ENCODE results near the gene DNM1.
"Not testable (repeated sequence)": the region's sequence is repeated elsewhere in the genome, so short reads cannot be mapped to it uniquely, and the experiment has no call there.

The DNM1 gene

DNA sequence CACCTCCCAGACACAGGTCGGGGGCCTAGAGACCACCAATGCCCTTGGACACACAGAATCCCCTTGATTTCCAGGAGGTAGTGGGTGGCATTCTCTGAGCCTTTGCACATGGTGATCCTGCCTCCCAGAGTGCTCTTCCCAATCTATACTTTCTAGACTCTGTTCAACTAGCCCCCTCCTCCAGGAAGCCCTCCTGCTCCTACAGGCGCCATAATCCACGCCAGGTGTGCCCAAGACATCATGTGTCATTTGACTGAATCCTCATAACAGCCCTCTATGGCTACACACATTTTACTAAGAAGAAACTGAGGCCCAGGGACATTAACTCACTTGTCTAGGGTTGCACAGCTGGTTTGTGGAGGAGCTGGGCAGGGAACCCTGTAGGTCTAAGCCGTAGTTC is 36.0 kb upstream of the DNM1 start:
- H3K9me3 ChIP-seq (ENCODE audit: control insufficient read depth, insufficient read depth, low read length): no peaks in the 10 kb centered on the region
- no peak overlapping the region for H3K9ac ChIP-seq (ENCODE audit: low read depth, low read length)
- H3K36me3 ChIP-seq (ENCODE audit: insufficient read depth, low read length): no peaks in the 10 kb centered on the region
- no peaks in the 10 kb centered on the region for H3K4me1 ChIP-seq (ENCODE audit: insufficient read depth, low read length)

DNA sequence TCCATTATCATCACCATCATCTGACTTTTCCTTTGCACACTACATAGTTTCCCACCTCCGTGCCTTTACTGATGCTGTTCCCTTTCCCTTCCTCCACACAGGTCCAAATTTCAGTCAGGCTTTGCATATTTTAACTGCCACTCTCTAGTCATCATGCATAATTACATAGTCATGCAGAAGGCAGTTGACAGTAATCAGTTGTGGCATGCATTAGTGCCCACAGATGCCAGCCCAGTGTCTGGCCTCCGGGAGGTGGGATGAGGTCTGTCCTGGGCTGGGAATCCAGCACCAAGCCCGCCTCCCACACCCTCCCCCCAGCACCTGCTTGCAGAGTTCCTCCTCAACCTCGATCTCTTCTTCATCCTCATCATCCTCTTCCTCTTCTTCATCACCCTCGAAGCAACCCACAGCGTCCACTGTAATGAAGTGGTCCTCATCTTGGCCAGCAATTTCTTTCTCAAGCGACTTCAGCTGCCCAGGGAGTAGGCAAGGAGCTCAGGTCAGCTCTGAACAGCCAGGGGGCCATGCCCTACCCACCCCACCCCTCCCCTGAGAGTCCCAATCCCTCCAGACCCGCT is 34.4 kb upstream of the DNM1 start:
- H3K9me3 ChIP-seq (ENCODE audit: control insufficient read depth, insufficient read depth, low read length): no peaks in the 10 kb centered on the region
- no peaks in the 10 kb centered on the region for H3K4me1 ChIP-seq (ENCODE audit: insufficient read depth, low read length)
- H3K36me3 ChIP-seq (ENCODE audit: insufficient read depth, low read length): no peaks in the 10 kb centered on the region
- H3K9ac ChIP-seq (ENCODE audit: low read depth, low read length): no peak overlapping the region

DNA sequence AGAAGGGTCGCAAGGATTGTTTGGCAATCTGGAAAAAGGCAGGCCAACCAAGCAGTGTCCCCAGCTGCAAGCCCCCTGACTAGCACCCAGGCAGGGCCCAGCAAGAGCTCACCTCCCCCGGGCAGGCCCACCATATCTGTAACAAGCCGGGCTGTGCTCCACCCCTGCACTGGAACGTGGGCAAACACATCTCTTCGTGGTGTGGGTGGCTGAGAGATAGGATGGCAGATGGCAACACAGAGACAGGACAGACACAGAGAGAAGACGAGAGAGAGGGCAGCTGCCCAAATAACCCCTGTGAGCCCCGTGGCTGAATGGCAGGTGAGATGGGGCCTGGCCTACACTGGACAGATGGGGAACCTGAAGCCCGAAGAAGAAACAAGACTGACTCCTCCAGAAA is 33.7 kb upstream of the DNM1 start:
- Histone ChIP-seq H3K4me1 (ENCODE audit: insufficient read depth, low read length) (no peaks in the 10 kb centered on the region), H3K9me3 (ENCODE audit: control insufficient read depth, insufficient read depth, low read length) (no peaks in the 10 kb centered on the region), H3K9ac (ENCODE audit: low read depth, low read length) (no peak overlapping the region), H3K36me3 (ENCODE audit: insufficient read depth, low read length) (no peaks in the 10 kb centered on the region)

DNA sequence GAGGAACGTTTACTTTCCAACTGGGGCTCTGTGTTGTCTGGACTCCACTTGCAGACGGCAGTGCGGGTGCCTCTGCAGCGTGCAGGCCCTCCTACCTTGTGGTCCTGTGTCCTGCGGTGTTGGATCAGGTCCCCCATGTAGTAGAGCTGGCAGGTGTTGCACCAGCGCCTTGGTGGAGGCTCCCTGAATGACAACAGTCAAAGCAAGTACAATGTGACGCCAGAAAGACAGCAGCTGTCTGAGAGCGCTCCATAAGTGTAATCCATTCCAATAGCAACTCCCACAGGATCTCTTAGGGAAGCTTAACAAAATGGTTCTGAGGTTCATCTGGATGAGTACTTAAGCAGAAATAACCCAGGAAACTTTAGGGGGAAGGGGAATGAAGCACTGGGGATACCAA is 33.3 kb upstream of the DNM1 start:
- H3K4me1 ChIP-seq (ENCODE audit: insufficient read depth, low read length): no peaks in the 10 kb centered on the region
- no peaks in the 10 kb centered on the region for H3K9me3 ChIP-seq (ENCODE audit: control insufficient read depth, insufficient read depth, low read length)
- no peaks in the 10 kb centered on the region for H3K36me3 ChIP-seq (ENCODE audit: insufficient read depth, low read length)
- no peak overlapping the region for H3K9ac ChIP-seq (ENCODE audit: low read depth, low read length)

DNA sequence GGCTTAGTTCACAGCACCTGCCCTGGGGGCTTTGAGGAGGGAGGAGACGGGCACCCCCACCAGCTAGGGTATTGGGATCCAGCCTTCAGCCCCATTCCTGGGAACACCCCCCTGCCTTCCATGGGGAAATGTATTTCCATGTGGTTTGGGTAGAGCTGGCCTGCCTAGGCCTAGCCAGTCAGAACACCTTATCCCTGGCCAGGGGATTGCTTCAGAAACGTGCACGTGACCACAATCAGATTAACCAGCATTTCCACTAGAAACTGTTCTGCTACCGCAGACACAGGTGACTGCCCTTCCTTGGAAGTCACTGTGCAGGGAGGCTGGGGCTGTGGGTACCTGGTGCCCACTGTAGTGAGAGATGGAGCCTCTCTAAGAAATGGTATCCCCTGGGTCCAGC is 29.1 kb upstream of the DNM1 start:
- peaks cover 12% of the 10 kb centered on the region for H3K36me3 ChIP-seq (ENCODE audit: insufficient read depth, low read length)
- no peaks in the 10 kb centered on the region for H3K4me1 ChIP-seq (ENCODE audit: insufficient read depth, low read length)
- no peaks in the 10 kb centered on the region for H3K9me3 ChIP-seq (ENCODE audit: control insufficient read depth, insufficient read depth, low read length)
- no peak overlapping the region for H3K9ac ChIP-seq (ENCODE audit: low read depth, low read length)

DNA sequence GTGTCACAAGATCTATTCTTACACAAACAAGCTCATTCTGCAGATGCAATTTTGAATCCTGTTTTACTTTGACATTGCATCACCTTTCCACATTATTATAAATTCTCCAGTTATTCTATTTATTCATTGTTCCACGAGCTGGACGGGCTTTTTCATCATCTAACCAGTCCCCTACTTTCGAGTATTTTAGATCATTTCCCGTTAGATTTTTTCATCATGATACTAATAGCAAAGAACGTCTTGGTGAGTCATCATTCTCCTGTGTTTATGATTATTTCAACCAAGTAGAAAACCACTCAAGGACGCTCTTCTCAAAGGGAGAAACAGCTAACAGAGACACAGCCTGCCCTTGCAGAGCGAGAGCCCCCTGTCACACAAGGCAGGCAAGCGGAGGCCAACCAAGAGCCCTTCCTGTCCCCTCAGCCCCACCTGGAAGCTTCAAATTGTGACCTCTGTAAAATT is 28.0 kb upstream of the DNM1 start:
- Histone ChIP-seq H3K4me1 (ENCODE audit: insufficient read depth, low read length) (no peaks in the 10 kb centered on the region), H3K9me3 (ENCODE audit: control insufficient read depth, insufficient read depth, low read length) (no peaks in the 10 kb centered on the region), H3K36me3 (ENCODE audit: insufficient read depth, low read length) (peaks cover 16% of the 10 kb centered on the region), H3K9ac (ENCODE audit: low read depth, low read length) (no peak overlapping the region)

DNA sequence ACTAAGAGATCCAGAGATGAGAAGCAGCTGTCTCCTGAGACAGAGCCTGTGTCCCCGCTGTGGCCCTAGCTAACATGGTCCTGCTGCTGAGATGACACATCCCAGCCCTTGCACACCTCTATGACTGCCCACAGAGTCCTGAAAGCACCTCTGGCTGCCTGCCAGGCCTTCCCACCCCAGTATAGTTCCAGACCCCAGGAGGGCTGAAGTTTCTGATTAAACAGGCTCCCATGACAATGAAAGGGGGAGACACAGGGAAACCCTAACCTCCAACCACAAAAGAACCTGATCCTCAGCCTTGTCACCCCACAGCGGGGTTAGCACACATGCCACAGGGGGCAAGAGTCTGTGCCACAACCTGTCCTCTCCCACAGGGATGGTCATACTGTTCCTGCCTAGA is 27.5 kb upstream of the DNM1 start:
- Histone ChIP-seq H3K9ac (ENCODE audit: low read depth, low read length) (no peak overlapping the region), H3K9me3 (ENCODE audit: control insufficient read depth, insufficient read depth, low read length) (no peaks in the 10 kb centered on the region), H3K36me3 (ENCODE audit: insufficient read depth, low read length) (peaks cover 21% of the 10 kb centered on the region), H3K4me1 (ENCODE audit: insufficient read depth, low read length) (no peaks in the 10 kb centered on the region)

DNA sequence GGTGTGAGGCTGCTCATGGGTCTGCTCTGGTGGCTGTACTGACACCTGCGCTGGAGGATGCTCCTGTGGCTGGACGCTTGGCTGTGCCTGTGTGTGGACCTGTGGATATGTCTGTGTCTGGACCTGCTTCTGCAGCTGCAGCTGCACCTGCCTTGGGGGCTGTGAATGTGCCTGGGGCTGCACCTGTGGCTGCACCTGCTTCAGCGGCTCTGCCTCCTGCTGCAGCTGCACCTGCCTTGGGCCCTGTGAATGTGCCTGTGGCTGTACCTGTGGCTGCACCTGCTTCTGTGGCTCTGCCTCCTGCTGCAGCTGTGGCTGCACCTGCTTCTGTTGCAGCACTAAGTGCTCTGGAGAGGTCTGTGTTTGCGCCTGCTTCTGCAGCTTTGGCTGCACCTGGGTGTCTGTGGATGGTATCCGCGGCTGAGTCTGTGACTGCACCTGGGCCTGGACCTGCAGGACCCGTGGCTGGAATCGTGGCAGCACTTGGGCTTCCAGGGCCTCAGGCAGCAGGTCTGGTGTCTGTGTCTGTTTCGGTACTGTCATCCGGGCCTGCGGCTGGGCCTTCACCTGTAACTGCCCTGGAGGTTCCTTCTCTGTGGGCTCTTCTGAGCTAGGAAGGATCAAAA is 24.3 kb upstream of the DNM1 start:
- no peaks in the 10 kb centered on the region for H3K9me3 ChIP-seq (ENCODE audit: control insufficient read depth, insufficient read depth, low read length)
- H3K4me1 ChIP-seq (ENCODE audit: insufficient read depth, low read length): no peaks in the 10 kb centered on the region
- peaks cover 21% of the 10 kb centered on the region for H3K36me3 ChIP-seq (ENCODE audit: insufficient read depth, low read length)
- no peak overlapping the region for H3K9ac ChIP-seq (ENCODE audit: low read depth, low read length)

DNA sequence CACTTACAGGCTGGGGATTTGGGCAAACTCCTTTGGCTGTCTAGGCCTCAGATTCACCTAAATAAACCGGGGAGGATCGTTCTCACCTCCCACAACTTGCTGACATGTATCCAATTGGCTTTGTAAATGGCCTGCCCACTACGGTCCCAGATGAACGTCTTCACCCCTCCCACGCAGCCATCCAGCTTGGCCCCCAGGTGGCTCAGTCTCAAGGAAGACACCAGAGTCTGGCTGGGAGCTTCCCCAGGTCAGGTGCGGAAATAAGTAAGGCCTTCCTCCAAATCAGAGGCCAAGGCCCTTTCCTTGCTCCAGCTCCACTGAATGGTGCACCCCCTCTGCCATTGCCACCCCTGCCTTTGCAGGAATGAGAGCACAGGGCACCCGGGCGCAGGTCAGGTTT is 23.2 kb upstream of the DNM1 start:
- H3K36me3 ChIP-seq (ENCODE audit: insufficient read depth, low read length): peaks cover 21% of the 10 kb centered on the region
- H3K4me1 ChIP-seq (ENCODE audit: insufficient read depth, low read length): no peaks in the 10 kb centered on the region
- no peaks in the 10 kb centered on the region for H3K9me3 ChIP-seq (ENCODE audit: control insufficient read depth, insufficient read depth, low read length)
- no peak overlapping the region for H3K9ac ChIP-seq (ENCODE audit: low read depth, low read length)

DNA sequence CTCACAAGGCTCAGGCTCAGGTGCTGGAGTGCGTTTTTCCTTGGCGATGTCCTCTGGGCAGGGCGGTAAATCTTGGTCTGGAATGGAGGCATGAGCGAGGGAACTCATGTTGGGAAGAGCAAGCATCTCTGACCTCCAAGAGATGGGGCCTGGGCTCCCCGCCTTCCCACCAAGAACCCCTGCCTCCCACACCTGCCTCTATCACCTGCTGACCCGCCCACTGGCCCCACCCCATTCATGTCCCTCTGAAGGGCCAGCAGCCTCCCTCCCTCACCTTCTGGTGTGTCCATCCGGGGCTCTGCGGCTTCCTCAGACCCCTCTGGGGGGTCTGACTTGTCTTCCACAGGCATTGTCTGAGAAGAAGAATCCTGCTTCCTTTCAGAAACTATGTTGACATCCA is 22.7 kb upstream of the DNM1 start:
- H3K9ac ChIP-seq (ENCODE audit: low read depth, low read length): no peak overlapping the region
- H3K36me3 ChIP-seq (ENCODE audit: insufficient read depth, low read length): peaks cover 21% of the 10 kb centered on the region

DNA sequence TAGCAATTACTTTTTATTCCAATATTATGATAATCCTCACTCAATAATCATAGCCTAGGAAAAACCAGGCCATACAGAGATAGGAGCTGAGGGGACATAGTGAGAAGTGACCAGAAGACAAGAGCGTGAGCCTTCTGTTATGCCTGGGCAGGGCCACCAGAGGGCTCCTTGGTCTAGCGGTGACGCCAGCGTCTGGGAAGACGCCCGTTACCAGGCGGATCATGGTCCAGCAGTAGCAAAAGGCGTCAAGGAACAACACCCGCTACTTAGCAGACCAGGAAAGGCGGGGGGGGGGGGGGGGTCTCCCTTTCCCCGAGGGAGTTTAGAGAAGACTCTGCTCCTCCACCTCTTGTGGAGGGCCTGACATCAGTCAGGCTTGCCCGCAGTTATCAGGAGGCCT is 21.7 kb upstream of the DNM1 start:
- H3K9ac ChIP-seq (ENCODE audit: low read depth, low read length); H3K4me1 ChIP-seq (ENCODE audit: insufficient read depth, low read length); H3K9me3 ChIP-seq (ENCODE audit: control insufficient read depth, insufficient read depth, low read length): not testable (repeated sequence)
- H3K36me3 ChIP-seq (ENCODE audit: insufficient read depth, low read length): peaks cover 21% of the 10 kb centered on the region

More for the DNA sequence above, 22.7 kb upstream of the DNM1 start:
- Histone ChIP-seq H3K4me1 (ENCODE audit: insufficient read depth, low read length) (no peaks in the 10 kb centered on the region), H3K9me3 (ENCODE audit: control insufficient read depth, insufficient read depth, low read length) (no peaks in the 10 kb centered on the region)

DNA sequence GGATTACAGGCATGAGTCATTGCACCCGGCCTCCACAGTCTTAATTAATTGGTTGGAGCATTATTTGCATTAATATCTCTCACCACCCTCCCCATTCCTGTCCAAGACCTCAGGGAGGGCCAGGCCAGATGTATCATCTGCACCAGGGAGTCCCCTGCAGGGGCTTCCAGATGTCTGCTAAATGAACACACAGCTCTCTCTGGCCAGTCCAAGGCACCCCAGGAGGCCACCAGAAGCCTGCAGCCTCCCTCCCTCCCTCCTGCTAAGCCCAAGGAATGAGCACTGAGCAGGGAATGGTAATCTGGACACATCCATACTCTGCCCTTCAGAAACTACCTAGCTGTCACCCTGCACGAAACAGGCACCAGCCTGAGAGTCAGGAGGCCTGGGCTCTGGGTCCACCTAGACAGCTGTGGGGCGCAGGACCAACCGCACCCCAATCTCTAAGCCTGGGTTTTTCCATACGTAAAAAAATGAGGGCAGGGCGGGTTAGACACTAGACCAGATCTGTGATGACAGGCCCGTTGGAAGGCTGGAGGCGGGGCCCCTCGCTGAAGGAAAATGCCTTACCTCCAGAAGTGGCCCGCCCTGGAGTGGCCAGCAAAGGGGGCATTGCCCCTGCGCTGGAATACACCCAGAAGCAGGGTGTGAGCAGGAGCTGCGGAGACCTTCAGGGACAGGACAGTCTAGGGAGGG is 20.1 kb upstream of the DNM1 start:
- H3K9me3 ChIP-seq (ENCODE audit: control insufficient read depth, insufficient read depth, low read length): no peaks in the 10 kb centered on the region
- H3K9ac ChIP-seq (ENCODE audit: low read depth, low read length): no peak overlapping the region
- H3K4me1 ChIP-seq (ENCODE audit: insufficient read depth, low read length): no peaks in the 10 kb centered on the region
- H3K36me3 ChIP-seq (ENCODE audit: insufficient read depth, low read length): peaks cover 18% of the 10 kb centered on the region

DNA sequence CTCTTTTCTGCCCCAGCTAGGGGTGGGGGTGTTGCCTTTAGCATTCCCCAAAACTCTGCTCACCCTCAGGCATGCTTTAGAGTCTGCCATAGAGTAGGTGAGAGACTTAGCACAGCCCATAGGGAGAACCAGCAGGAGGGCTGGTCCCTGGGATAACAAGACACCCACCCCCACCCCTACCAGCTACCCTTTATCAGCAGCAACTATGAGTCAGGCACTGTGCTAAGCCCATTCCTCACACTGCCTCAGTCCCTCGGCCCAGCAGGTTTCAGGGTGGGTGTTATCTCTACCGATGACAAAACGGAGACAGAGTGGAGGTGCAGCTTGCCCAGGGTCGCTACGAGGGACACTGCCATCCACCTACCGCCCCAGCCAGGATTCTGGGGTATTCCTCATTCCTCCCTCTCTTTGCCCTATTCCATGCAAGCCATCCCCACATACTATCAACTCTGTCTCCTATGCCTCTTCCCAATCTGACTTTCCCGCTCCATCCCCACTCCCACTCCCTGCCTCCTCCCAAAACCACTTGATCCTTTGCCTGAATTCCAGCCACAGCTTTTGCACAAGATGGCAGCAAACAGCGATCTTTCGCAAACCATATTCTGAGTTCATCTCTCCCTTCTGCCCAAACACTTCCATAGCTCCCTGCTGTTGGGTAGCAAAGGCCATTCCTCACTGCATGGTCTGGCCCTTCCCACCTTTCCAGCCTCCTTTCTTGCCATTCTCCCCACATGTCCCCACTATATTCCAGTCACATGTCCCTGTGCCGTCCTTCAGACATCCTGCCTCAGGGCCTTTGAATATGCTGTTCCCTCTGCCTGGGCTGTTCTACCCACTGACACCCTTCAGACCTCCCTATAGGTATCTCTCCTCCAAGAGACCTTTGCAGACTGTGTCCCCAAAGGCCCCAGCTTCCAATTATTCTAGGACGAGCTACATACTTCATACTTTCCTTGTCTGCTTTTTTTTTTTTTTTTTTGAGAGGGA is 16.9 kb upstream of the DNM1 start:
- Histone ChIP-seq H3K36me3 (ENCODE audit: insufficient read depth, low read length) (peaks cover 4% of the 10 kb centered on the region; the same call in 1 of the 2 replicates), H3K9me3 (ENCODE audit: control insufficient read depth, insufficient read depth, low read length) (no peaks in the 10 kb centered on the region), H3K4me1 (ENCODE audit: insufficient read depth, low read length) (no peaks in the 10 kb centered on the region), H3K9ac (ENCODE audit: low read depth, low read length) (no peak overlapping the region)

DNA sequence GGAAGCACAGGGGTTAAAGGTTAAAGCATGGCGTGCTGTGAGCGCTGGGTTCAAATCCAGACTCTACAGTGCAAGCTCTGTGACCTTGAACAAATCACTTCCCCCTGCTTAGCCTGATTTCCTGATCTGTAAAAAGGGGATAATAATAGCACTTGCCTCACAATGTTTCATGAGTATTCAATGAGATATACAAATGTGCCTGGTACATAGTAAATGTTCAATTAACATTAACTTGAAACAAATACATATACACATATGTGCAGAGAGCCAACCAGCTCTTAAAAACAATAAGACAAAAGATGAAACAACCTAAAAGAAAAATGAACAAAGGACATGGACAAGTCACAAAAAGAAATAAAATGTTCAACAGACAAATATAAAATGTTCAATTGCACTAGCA is 15.8 kb upstream of the DNM1 start:
- H3K9me3 ChIP-seq (ENCODE audit: control insufficient read depth, insufficient read depth, low read length): no peaks in the 10 kb centered on the region
- no peaks in the 10 kb centered on the region for H3K4me1 ChIP-seq (ENCODE audit: insufficient read depth, low read length)
- no peak overlapping the region for H3K9ac ChIP-seq (ENCODE audit: low read depth, low read length)
- H3K36me3 ChIP-seq (ENCODE audit: insufficient read depth, low read length): peaks cover 4% of the 10 kb centered on the region; the same call in 1 of the 2 replicates
